Muscle of arm (tissue), 12 donors: Measurements from ENCODE around the gene THUMPD2. TPM values are rescaled to one million over a fixed set of nuclear protein-coding genes. Genes with fewer than 3 reads are reported as not detected.
"Not testable (repeated sequence)": the region's sequence is repeated elsewhere in the genome, so short reads cannot be mapped to it uniquely, and the experiment has no call there.

Experiments used
- DNase-seq: peaks from one replicate; pipeline ENCODE4 v3.0.0-alpha.2; 2013
- polyA plus RNA-seq, 12 donors: library from polyadenylated mRNA; unstranded; fragments of 120-200 nt; gene quantifications; one replicate each; pipeline ENCODE4 v1.2.1, GENCODE V29; 2013; ENCODE audit not compliant: insufficient read length in 12 of 12

The THUMPD2 gene
- polyA plus RNA-seq, 12 donors, result 13.3 to 28.2 (median 18.3) TPM; not detected in 1

DNA sequence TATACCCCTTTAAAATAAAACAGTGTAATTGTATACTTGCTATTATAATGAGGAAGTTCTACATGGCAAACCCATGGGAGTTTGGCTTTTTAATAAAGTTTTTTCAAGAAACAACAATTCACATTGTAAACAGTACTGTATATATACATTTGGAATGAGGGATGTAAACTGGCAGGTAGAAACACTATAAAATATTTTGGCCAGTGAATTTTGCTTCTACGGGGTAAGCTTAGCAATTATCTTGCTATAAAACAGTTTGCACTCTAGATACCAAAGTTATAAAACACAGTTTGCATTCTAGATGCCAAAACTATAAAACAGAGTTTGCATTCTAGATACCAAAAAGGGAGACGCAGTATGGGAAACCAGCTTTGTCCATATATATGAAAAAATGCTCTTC lies 16.6 kb downstream of the THUMPD2 start:
- DNase-seq, result no peak

DNA sequence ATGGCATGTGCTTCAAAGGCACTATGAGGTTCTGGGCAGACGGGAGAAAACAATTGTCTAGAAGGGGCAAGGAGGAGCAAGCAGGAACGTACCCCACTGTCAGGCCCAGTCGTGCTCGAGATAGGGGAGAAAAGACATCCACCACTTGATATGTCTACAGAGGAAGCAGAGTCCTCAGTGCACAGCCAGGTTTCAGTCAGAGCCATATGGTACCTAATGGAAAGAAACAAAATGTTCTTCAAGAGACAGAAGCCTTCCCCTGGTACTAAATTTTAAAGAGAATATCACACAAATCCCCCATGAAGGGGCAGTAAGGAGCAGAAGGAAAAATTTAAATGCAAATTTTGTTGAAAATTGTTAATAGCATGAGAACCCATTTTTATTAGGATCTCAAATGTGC lies 21.9 kb downstream of the THUMPD2 start:
- no peak for DNase-seq

- no peak for DNase-seq
These were observed 23.6 kb downstream of the THUMPD2 start for GRCh38 chr2:39755466-39755865.

GRCh38 chr2:39743269-39743776 lies 35.7 kb downstream of the THUMPD2 start:
- DNase-seq, result no peak

DNA sequence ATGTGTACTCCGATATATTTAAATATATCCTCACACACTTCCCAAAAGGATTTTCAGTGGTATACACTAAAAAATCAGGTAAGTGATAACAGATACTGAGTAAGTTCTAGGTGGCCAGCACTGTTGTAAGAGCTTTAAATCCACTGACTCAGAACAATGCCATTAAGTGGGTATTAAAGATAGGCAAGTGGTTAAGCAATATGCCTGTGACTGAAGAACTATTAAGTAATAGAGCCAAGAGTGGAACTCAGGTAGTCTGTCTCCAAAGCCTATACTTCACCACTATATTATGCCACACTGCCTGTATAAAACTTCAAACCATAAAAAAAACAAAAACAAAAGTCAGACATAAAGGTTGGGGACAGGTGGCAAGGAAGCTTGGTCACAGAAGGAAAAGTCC lies 37.2 kb downstream of the THUMPD2 start:
- DNase-seq, result no peak

DNA sequence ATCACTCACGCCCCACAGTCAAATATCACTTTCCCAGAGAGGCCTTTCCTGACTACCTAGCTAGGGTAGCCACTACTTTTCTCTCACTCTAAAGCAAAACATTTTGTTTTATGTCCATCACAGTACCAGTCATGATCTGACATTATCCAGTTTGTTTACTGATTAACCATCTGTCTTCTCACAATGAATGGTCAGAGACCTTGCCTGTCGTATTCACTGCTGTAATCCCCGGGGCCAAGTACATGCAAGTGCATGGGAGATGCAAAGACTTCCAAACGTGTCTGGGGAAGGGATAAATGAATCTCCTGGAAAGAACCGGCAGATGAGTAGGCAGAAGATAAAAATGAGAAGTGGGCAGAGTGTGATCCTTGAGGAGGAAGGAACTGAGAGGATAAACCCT lies 39.7 kb downstream of the THUMPD2 start:
- no peak for DNase-seq

GRCh38 chr2:39738936-39739335 lies 40.1 kb downstream of the THUMPD2 start:
- DNase-seq, result no peak

DNA sequence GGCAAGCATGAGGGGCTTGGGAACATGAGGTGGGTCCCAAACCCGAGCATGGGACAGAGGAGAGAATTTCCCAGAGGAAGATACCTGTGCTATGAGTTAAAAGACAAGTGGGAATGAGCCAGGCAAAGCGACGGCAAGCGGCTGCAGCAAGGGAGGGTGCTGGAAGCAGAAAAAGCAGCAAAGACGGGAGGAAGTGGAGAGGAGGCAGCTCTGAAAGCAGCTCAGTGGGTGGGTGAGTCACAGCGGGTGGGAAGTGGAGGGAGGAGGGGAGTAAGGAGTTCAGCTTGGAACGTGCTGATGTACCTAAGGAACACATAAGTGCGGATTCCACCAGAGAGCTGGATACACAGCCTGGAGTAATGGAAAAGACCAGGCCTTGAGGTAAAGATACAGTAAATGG lies 41.4 kb downstream of the THUMPD2 start:
- DNase-seq, result no peak

- DNase-seq, result no peak
These were observed 42.4 kb downstream of the THUMPD2 start for GRCh38 chr2:39736640-39737039.

GRCh38 chr2:39735648-39736047 lies 43.4 kb downstream of the THUMPD2 start:
- no peak for DNase-seq

GRCh38 chr2:39734445-39734844 lies 44.6 kb downstream of the THUMPD2 start:
- DNase-seq, result no peak

- no peak for DNase-seq
These were observed 45.9 kb downstream of the THUMPD2 start for GRCh38 chr2:39733070-39733674.

DNA sequence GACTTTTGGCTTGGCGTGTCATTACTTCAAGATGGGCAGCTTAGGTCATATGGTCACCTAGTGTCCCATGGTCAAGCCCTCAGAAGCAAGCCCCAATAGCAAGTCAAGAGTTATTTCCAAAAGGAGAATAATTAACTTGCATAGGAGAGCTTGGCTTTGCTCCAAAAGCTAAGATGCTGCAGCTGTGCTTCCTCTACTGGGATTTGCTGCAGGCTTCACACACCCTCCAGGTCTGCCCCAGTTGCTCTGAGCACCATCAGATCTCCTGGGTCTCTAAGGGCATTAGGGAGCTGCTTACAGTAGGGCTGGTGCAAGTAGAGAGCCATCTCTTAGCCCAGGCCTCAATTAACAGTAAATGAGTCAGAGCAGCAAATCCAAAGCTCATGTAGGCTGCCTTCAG lies 46.6 kb downstream of the THUMPD2 start:
- peak; percentile 10 for DNase-seq

- DNase-seq, result no peak
These were observed 47.5 kb downstream of the THUMPD2 start for GRCh38 chr2:39731546-39731945.

DNA sequence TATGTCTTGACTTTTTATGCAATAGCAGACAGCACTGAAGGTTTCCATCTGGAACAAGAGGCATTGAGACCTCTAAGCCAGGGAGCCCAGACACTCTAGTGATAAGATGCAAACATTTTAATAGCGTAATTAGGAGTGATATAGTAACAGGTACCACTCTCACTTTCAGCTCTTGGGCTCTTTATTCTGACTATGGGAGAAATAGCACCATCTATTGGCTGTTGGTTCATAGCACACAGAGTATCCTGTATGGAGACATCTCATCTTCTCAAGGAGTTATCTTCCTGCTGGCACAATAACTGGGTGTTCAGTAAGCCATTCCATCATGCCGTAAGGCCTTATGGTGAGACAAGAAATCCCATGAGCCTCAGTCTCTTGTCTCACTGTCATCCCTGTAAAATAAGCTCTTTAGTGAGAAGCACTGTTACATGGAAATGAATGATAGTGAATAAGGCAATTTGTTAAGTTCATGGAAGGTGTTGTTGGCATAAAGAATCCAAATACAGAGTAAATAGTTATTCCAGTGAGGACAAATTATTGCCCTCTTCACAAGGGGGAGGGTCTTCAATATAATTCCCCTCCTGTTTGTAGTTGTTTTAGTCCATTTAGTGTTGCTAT lies 48.3 kb downstream of the THUMPD2 start:
- no peak for DNase-seq

GRCh38 chr2:39730276-39730675 lies 48.8 kb downstream of the THUMPD2 start:
- no peak for DNase-seq

DNA sequence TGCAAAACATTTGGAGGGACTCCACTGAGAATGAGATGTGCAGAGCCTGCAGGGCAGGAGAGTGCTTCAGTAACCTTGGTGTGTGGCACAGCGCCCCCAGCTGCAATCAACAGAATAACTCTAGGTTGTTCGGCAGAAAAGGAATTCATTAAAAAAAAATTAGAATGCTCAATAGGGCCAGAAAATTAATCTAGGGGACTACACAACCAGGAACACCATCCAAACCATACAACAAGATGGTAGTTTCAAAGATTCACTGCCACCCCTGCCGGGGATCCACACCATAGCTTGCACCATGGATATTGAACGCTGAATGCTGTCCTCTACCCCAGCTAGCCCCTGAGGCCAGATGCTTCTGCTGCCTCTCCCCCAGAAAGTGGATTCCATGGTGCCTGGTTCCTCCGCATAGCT lies 50.1 kb downstream of the THUMPD2 start:
- no peak for DNase-seq

DNA sequence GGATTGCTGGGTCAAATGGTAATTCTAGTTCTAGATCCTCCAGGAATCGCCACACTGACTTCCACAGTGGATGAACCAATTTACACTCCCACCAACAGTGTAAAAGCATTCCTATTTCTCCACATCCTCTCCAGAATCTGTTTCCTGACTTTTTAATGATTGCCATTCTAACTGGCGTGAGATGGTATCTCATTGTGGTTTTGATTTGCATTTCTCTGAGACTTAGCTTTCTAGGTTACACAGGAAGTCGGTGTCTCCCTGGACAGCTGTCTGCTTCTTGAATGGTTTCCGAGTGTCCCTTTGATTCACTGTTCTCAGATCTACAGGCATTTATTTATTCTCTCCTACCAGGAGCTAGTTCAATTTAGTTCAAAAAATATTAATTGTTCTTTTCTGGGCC lies 51.0 kb downstream of the THUMPD2 start:
- not testable (repeated sequence) for DNase-seq

- no peak for DNase-seq
These were observed 53.7 kb downstream of the THUMPD2 start for GRCh38 chr2:39725401-39725800.

DNA sequence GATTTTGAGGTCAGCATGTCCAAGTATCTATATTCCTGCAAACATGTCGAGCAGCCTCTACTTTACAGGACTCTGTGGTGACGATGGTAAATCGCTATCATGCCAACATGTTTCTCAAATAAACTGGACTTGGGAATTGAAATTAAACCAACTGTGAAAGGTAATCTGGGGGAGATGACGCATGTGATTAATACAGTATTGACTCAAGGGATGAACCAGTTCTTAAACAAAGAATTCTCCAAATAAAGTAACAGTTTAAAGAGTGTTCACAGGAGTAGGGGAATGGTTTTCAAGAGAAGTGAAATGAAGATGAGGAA lies 54.3 kb downstream of the THUMPD2 start:
- DNase-seq, result no peak

DNA sequence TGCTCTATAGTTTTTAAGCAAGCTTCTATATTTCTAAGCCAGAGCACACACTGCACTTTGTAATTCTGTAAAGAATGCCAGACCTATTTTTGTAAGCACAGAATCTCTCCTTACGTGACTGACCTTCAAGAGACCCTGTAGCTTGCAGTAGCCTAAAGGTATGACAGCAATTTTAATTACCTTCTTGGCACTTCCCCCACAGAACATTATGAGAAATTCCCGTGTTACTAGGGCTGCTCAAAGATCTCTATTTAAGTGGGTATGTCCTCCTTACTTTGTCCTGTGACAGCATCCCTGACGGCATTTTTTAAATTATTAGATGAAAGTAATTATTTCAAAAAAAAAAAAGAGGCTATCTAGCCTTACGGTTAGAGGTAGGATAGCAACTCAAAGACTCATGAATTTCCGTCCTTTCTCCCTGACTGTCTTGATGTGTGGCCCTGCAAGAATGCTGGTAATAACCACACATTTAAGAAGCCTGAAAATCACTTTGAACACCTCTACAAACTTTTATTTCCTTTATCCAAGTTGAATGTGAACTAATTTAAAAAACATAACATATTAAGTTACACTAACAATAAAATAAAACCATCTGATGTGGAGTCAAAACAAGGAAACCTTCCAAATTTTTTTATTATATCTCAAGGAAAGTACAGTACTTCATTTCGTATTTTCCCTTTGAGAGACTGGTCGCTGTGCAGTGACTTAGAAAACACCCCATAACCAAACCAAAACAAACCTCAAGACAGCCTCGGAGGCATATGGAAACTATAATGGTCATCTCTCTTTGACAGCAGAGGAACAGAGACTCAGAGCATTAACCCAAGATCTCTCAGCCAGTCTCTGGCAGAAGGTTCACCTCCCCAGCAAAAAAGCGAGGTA lies 54.9 kb downstream of the THUMPD2 start:
- no peak for DNase-seq

DNA sequence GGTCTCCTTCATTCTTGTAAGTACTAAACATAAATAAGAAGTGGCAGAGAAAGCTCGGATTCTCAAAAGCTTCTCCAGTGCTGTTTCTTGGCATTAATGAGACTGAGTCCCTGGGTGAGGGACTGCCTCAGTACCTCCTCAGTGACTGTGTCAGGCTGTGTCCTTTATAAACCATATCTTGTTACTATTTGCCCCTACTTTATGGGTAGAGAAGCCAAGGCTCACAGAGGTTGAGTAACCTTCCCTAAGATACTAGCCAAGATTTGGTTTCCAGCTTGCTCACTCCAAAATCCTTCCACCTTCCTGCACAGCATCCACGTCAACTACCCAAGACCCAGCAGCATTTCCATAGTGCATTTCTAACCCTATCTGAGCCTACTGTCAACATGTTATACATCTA lies 55.6 kb downstream of the THUMPD2 start:
- no peak for DNase-seq

DNA sequence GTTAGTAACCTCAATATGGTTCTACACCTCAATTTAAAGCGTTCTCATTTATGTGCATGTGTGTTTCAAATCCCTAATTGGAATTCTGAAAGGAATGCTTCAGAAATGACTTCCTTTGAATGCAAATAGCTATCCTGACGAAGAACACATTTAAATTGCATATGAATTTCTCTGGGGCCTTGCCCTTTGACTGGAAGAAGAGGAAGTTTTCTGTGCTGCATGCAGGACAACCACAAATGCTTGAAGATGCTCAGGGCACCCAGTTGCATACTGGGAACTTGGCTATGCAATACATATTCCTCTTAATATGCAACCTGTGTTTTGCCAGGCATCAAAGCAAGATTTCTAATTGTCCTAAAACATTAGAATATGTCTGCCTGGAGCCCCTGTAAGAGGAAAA lies 58.1 kb downstream of the THUMPD2 start:
- DNase-seq, result no peak
